ENCODE data around the gene MXI1.

- TF ChIP-seq, protein P1, sequence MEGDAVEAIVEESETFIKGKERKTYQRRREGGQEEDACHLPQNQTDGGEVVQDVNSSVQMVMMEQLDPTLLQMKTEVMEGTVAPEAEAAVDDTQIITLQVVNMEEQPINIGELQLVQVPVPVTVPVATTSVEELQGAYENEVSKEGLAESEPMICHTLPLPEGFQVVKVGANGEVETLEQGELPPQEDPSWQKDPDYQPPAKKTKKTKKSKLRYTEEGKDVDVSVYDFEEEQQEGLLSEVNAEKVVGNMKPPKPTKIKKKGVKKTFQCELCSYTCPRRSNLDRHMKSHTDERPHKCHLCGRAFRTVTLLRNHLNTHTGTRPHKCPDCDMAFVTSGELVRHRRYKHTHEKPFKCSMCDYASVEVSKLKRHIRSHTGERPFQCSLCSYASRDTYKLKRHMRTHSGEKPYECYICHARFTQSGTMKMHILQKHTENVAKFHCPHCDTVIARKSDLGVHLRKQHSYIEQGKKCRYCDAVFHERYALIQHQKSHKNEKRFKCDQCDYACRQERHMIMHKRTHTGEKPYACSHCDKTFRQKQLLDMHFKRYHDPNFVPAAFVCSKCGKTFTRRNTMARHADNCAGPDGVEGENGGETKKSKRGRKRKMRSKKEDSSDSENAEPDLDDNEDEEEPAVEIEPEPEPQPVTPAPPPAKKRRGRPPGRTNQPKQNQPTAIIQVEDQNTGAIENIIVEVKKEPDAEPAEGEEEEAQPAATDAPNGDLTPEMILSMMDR (IDR thresholded peaks at IDR 0.05; ENCODE audit: insufficient read depth, low read depth, low read length): no peak
- no peak for TF ChIP-seq EZH2 (IDR thresholded peaks at IDR 0.05; ENCODE audit: insufficient read depth, low read length)
Observed at GRCh38 chr10:110303681-110304080, 96.3 kb downstream of the MXI1 start.
